GM23338 (cell line): ENCODE measurements around the gene PITHD1. TPM values are rescaled to one million over a fixed set of nuclear protein-coding genes. Genes with fewer than 3 reads are reported as not detected.

Source experiments
- ATAC-seq: fragments of 200-7000 bp; cut with Tn5 transposase; 3 replicates; pipeline ENCODE4 v1.9.1; 2020
- DNase-seq: peaks from one replicate; pipeline ENCODE4 v3.0.0-alpha.2; 2015; ENCODE audit warnings: low spot score
- H2AFZ ChIP-seq: fragments of 200-600 bp; sonication (generic); 2 replicates; pipeline ENCODE4 v1.8.0; 2016; ENCODE audit warnings: antibody characterized with exemption, mild to moderate bottlenecking, moderate library complexity
- H3F3A ChIP-seq: fragments of 200-600 bp; sonication (generic); replicated peaks from 2 replicates; pipeline ENCODE4 v1.8.0; 2017; ENCODE audit warnings: antibody characterized with exemption, mixed run types, low read depth
- H3K27ac ChIP-seq: fragments of 200-600 bp; sonication (generic); 2 replicates; pipeline ENCODE4 v1.6.1; 2016; ENCODE audit warnings: low read depth
- H3K27me3 ChIP-seq: fragments of 200-600 bp; sonication (generic); 2 replicates; pipeline ENCODE4 v1.8.0; 2016; ENCODE audit warnings: mild to moderate bottlenecking, mixed run types, moderate library complexity; ENCODE audit not compliant: insufficient read depth
- H3K36me3 ChIP-seq: fragments of 200-600 bp; sonication (generic); 2 replicates; pipeline ENCODE4 v1.8.0; 2016; ENCODE audit warnings: mild to moderate bottlenecking; ENCODE audit not compliant: insufficient read depth
- H3K4me1 ChIP-seq: fragments of 200-600 bp; sonication (generic); 2 replicates; pipeline ENCODE4 v1.8.0; 2016; ENCODE audit warnings: mild to moderate bottlenecking, moderate library complexity; ENCODE audit not compliant: insufficient read depth
- H3K4me2 ChIP-seq: fragments of 200-600 bp; sonication (generic); 2 replicates; pipeline ENCODE4 v1.7.1; 2017; ENCODE audit warnings: mixed run types
- H3K4me3 ChIP-seq: fragments of 200-600 bp; sonication (generic); 2 replicates; pipeline ENCODE4 v1.6.1; 2016; ENCODE audit warnings: mixed run types
- H3K79me2 ChIP-seq: fragments of 200-600 bp; sonication (generic); replicated peaks from 2 replicates; pipeline ENCODE4 v1.8.0; 2017; ENCODE audit warnings: mild to moderate bottlenecking; ENCODE audit not compliant: insufficient read depth
- H3K9me2 ChIP-seq: fragments of 200-600 bp; sonication (generic); 2 replicates; pipeline ENCODE4 v1.8.0; 2017; ENCODE audit not compliant: insufficient read depth
- H4K20me1 ChIP-seq: fragments of 200-600 bp; sonication (generic); replicated peaks from 2 replicates; pipeline ENCODE4 v1.8.0; 2017; ENCODE audit warnings: mild to moderate bottlenecking; ENCODE audit not compliant: insufficient read depth
- H3K27ac Mint-ChIP-seq: 2 replicates; pipeline ENCODE4 v1.8.0; 2020; ENCODE audit warnings: inconsistent platforms, mild to moderate bottlenecking, moderate library complexity, mixed read lengths
- H3K27me3 Mint-ChIP-seq: 3 replicates; pipeline ENCODE4 v1.8.0; 2022; ENCODE audit warnings: low read depth, mild to moderate bottlenecking, moderate library complexity, mixed read lengths, inconsistent platforms; ENCODE audit not compliant: insufficient read depth, poor library complexity
- H3K36me3 Mint-ChIP-seq: 3 replicates; pipeline ENCODE4 v1.8.0; 2021; ENCODE audit warnings: low read depth, mild to moderate bottlenecking, inconsistent platforms, moderate library complexity, mixed read lengths
- H3K4me1 Mint-ChIP-seq: 3 replicates; pipeline ENCODE4 v1.8.0; 2020; ENCODE audit warnings: mild to moderate bottlenecking, inconsistent platforms, mixed read lengths
- H3K4me3 Mint-ChIP-seq: 3 replicates; pipeline ENCODE4 v1.8.0; 2021; ENCODE audit warnings: moderate library complexity, mild to moderate bottlenecking, inconsistent platforms, mixed read lengths
- H3K9me3 Mint-ChIP-seq: 3 replicates; pipeline ENCODE4 v1.8.0; 2020; ENCODE audit warnings: moderate library complexity, mild to moderate bottlenecking, inconsistent platforms, mixed read lengths
- CREB1 ChIP-seq: fragments of 250-450 bp; sonication (Bioruptor Pico); IDR thresholded peaks from 2 replicates; pipeline ENCODE4 v1.5.0; 2020; ENCODE audit warnings: low read depth, mild to moderate bottlenecking, moderate library complexity
- CTCF ChIP-seq, 2 experiments: fragments of 200-600 bp in 1 of 2; sonication (generic) in 1 of 2; conservative IDR thresholded peaks; 2 replicates each; pipeline versions ENCODE4 v1.5.1 to v1.6.1; 2016 to 2017; ENCODE audit warnings: antibody characterized with exemption in 2 of 2, low read depth in 2 of 2, mild to moderate bottlenecking in 2 of 2, moderate library complexity in 1 of 2
- EZH2 ChIP-seq: fragments of 200-600 bp; sonication (generic); IDR thresholded peaks from one replicate; pipeline ENCODE4 v1.8.0; 2017; ENCODE audit warnings: antibody characterized with exemption, mild to moderate bottlenecking, low read depth; ENCODE audit not compliant: unreplicated experiment
- EZH2phosphoT487 ChIP-seq: fragments of 200-600 bp; sonication (generic); IDR thresholded peaks from one replicate; pipeline ENCODE4 v1.8.1; 2018; ENCODE audit warnings: antibody characterized with exemption; ENCODE audit not compliant: unreplicated experiment
- JUNB ChIP-seq: IDR thresholded peaks from one replicate; pipeline ENCODE4 v1.6.1; 2016; ENCODE audit warnings: antibody characterized with exemption; ENCODE audit not compliant: unreplicated experiment
- NANOG ChIP-seq: IDR thresholded peaks from 2 replicates; pipeline ENCODE4 v1.6.1; 2016; ENCODE audit warnings: antibody characterized with exemption, borderline replicate concordance
- POLR2AphosphoS5 ChIP-seq: IDR thresholded peaks from 2 replicates; pipeline ENCODE4 v1.6.1; 2016; ENCODE audit warnings: antibody characterized with exemption, low read depth
- REST ChIP-seq: IDR thresholded peaks from one replicate; pipeline ENCODE4 v1.6.1; 2018; ENCODE audit warnings: antibody characterized with exemption; ENCODE audit not compliant: unreplicated experiment
- STAT1 ChIP-seq: IDR thresholded peaks from one replicate; pipeline ENCODE4 v1.6.1; 2016; ENCODE audit warnings: antibody characterized with exemption; ENCODE audit not compliant: unreplicated experiment
- ZNF114 ChIP-seq: fragments of 250-450 bp; sonication (Bioruptor Pico); IDR thresholded peaks from 2 replicates; pipeline ENCODE4 v1.5.0; 2020; ENCODE audit warnings: mild to moderate bottlenecking, moderate library complexity
- ZNF331 ChIP-seq: fragments of 250-450 bp; sonication (Bioruptor Pico); IDR thresholded peaks from 2 replicates; pipeline ENCODE4 v1.5.0; 2020; ENCODE audit warnings: low read depth, mild to moderate bottlenecking, moderate library complexity
- polyA plus RNA-seq: library from polyadenylated mRNA; unstranded; fragments of >200 nt; fragmentation: Nextera tagmentation; extraction: Ambion mirVana; gene quantifications from 2 replicates; pipeline ENCODE4 v1.2.1, GENCODE V29; 2016
- total RNA-seq: library from RNA; depleted of rRNA; stranded (reverse); fragments of >200 nt; shearing (Covaris generic); gene quantifications from 2 replicates; pipeline ENCODE4 v1.2.3, GENCODE V29; 2014
- TF ChIP-seq, protein P1 (sequence below): IDR thresholded peaks from 2 replicates; pipeline ENCODE4 v1.6.1; 2016; ENCODE audit warnings: antibody characterized with exemption
- TF ChIP-seq, protein P2 (sequence below): fragments of 250-450 bp; sonication (Bioruptor Pico); IDR thresholded peaks from 2 replicates; pipeline ENCODE4 v1.5.0; 2020; ENCODE audit warnings: mild to moderate bottlenecking, moderate library complexity

PITHD1 gene
- total and polyA plus RNA-seq, 2 experiments from 2014 or later: 52.9 to 99.0 TPM

DNA sequence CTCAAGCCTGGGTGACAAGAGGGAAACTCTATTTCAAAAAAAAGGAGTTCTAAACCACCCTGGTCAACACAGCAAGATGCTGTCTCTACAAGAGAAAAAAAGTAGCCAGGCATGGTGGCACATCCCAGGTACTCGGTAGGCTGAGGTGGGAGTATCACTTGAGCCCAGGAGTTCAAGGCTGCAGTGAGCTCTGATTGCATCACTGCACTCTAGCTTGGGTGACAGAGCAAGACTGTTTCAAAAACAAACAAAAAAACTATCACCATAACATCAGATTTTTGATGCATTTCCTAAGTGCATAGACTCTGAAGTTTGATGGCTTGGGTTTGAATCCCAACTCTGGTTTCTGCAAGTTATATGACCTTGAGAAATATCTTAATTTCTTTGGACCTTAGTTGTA is 25.3 kb upstream of the PITHD1 start:
- H3K27ac ChIP-seq: no peak overlapping the region
- peaks cover 32% of the 10 kb centered on the region for H3K79me2 ChIP-seq
- peaks cover 78% of the 10 kb centered on the region for H3K36me3 ChIP-seq
- no peak overlapping the region for H3K4me3 Mint-ChIP-seq
- no peak overlapping the region for H3K4me3 ChIP-seq
- peaks cover 87% of the 10 kb centered on the region for H3K36me3 Mint-ChIP-seq
- TF ChIP-seq ZNF114 (CRISPR knock-in tag) (no peak), REST (no peak), CREB1 (CRISPR knock-in tag) (no peak), EZH2 (no peak), POLR2AphosphoS5 (no peak), CTCF (conservative IDR thresholded peaks at IDR 0.05; ENCODE audit: low read depth in 2 of 2) (no peak), EZH2phosphoT487 (no peak), STAT1 (no peak), ZNF331 (CRISPR knock-in tag) (no peak), JUNB (no peak), NANOG (no peak)
- TF ChIP-seq, protein P1, sequence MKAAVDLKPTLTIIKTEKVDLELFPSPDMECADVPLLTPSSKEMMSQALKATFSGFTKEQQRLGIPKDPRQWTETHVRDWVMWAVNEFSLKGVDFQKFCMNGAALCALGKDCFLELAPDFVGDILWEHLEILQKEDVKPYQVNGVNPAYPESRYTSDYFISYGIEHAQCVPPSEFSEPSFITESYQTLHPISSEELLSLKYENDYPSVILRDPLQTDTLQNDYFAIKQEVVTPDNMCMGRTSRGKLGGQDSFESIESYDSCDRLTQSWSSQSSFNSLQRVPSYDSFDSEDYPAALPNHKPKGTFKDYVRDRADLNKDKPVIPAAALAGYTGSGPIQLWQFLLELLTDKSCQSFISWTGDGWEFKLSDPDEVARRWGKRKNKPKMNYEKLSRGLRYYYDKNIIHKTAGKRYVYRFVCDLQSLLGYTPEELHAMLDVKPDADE: no peak
- TF ChIP-seq, protein P2, sequence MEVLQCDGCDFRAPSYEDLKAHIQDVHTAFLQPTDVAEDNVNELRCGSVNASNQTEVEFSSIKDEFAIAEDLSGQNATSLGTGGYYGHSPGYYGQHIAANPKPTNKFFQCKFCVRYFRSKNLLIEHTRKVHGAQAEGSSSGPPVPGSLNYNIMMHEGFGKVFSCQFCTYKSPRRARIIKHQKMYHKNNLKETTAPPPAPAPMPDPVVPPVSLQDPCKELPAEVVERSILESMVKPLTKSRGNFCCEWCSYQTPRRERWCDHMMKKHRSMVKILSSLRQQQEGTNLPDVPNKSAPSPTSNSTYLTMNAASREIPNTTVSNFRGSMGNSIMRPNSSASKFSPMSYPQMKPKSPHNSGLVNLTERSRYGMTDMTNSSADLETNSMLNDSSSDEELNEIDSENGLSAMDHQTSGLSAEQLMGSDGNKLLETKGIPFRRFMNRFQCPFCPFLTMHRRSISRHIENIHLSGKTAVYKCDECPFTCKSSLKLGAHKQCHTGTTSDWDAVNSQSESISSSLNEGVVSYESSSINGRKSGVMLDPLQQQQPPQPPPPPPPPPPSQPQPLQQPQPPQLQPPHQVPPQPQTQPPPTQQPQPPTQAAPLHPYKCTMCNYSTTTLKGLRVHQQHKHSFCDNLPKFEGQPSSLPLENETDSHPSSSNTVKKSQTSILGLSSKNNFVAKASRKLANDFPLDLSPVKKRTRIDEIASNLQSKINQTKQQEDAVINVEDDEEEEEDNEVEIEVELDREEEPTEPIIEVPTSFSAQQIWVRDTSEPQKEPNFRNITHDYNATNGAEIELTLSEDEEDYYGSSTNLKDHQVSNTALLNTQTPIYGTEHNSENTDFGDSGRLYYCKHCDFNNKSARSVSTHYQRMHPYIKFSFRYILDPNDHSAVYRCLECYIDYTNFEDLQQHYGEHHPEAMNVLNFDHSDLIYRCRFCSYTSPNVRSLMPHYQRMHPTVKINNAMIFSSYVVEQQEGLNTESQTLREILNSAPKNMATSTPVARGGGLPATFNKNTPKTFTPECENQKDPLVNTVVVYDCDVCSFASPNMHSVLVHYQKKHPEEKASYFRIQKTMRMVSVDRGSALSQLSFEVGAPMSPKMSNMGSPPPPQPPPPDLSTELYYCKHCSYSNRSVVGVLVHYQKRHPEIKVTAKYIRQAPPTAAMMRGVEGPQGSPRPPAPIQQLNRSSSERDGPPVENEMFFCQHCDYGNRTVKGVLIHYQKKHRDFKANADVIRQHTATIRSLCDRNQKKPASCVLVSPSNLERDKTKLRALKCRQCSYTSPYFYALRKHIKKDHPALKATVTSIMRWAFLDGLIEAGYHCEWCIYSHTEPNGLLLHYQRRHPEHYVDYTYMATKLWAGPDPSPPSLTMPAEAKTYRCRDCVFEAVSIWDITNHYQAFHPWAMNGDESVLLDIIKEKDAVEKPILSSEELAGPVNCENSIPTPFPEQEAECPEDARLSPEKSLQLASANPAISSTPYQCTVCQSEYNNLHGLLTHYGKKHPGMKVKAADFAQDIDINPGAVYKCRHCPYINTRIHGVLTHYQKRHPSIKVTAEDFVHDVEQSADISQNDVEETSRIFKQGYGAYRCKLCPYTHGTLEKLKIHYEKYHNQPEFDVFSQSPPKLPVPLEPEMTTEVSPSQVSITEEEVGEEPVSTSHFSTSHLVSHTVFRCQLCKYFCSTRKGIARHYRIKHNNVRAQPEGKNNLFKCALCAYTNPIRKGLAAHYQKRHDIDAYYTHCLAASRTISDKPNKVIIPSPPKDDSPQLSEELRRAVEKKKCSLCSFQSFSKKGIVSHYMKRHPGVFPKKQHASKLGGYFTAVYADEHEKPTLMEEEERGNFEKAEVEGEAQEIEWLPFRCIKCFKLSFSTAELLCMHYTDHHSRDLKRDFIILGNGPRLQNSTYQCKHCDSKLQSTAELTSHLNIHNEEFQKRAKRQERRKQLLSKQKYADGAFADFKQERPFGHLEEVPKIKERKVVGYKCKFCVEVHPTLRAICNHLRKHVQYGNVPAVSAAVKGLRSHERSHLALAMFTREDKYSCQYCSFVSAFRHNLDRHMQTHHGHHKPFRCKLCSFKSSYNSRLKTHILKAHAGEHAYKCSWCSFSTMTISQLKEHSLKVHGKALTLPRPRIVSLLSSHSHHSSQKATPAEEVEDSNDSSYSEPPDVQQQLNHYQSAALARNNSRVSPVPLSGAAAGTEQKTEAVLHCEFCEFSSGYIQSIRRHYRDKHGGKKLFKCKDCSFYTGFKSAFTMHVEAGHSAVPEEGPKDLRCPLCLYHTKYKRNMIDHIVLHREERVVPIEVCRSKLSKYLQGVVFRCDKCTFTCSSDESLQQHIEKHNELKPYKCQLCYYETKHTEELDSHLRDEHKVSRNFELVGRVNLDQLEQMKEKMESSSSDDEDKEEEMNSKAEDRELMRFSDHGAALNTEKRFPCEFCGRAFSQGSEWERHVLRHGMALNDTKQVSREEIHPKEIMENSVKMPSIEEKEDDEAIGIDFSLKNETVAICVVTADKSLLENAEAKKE (CRISPR knock-in tag): no peak
- no peak for DNase-seq
- H3K9me2 ChIP-seq: no peaks in the 10 kb centered on the region
- H3K4me1 ChIP-seq: no peaks in the 10 kb centered on the region
- H3K27me3 ChIP-seq: no peaks in the 10 kb centered on the region
- H4K20me1 ChIP-seq: peaks cover 28% of the 10 kb centered on the region
- no peak overlapping the region for H2AFZ ChIP-seq
- H3F3A ChIP-seq: peaks cover 4% of the 10 kb centered on the region; the same call in 1 of the 2 replicates
- H3K4me1 Mint-ChIP-seq: no peaks in the 10 kb centered on the region
- H3K27me3 Mint-ChIP-seq: peaks cover 8% of the 10 kb centered on the region
- ATAC-seq: no peak
- no peak overlapping the region for H3K4me2 ChIP-seq
- H3K9me3 Mint-ChIP-seq: no peaks in the 10 kb centered on the region
- H3K27ac Mint-ChIP-seq: no peak overlapping the region
